Erythroblast (primary cell): ENCODE results near the gene MALL.

ENCODE experiments used
- GATA1 ChIP-seq: IDR thresholded peaks from 2 replicates; pipeline ENCODE4 v1.6.1; 2011; ENCODE audit warnings: low read depth, mild to moderate bottlenecking, control low read depth, low read length, moderate library complexity
- POLR2A ChIP-seq: IDR thresholded peaks from 2 replicates; pipeline ENCODE4 v1.6.1; 2011; ENCODE audit warnings: mild to moderate bottlenecking, low read length

- no peak for TF ChIP-seq POLR2A
- TF ChIP-seq GATA1 = no peak
Observed at GRCh38 chr2:110095994-110096633, 19.5 kb downstream of the MALL start.
